Activated T-helper 9 cell treated with anti-CD3 and anti-CD28 coated beads, Interleukin-2, amount 50 U/mL, for 16 hours (primary cell): ENCODE data around the gene PCDH9.
"Not testable (repeated sequence)": the region's sequence is repeated elsewhere in the genome, so short reads cannot be mapped to it uniquely, and the experiment has no call there.

Experiments used
- DNase-seq: peaks from one replicate; pipeline ENCODE4 v3.0.0-alpha.2; 2020; ENCODE audit warnings: low read depth

Gene PCDH9

DNA sequence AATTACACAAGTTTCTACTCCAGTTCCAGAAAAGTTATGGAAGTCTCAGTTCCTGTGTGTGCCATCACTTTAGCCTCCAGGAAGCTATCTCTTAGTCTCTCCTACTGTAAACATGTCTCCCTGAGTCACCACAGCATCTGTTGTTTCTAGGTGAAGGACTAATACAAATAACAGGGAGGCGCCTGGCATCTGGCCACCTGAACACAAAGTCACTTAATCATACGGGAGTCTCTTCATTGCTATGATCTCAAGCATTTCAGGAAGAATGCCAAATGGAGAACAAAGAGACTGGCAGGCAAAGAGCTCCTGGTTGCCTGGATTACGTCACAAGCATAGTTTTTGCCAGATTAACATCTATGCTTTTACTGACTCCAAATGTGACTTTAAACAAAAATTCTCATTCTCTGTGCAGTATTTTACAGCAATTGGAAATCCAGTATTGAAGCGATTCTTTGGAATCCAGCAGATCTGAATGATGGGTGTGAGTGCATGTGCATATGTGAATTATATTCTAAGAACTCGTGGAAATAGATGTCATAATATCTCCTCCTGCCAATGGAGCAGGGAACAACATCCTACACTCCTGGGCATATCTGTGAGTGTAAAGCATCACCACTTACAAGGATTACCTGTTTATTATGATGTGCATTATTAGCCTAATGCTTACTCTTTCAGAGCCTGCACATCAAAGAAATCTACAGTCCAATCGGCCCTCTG lies 572.8 kb downstream of the PCDH9 start:
- no peak for DNase-seq

DNA sequence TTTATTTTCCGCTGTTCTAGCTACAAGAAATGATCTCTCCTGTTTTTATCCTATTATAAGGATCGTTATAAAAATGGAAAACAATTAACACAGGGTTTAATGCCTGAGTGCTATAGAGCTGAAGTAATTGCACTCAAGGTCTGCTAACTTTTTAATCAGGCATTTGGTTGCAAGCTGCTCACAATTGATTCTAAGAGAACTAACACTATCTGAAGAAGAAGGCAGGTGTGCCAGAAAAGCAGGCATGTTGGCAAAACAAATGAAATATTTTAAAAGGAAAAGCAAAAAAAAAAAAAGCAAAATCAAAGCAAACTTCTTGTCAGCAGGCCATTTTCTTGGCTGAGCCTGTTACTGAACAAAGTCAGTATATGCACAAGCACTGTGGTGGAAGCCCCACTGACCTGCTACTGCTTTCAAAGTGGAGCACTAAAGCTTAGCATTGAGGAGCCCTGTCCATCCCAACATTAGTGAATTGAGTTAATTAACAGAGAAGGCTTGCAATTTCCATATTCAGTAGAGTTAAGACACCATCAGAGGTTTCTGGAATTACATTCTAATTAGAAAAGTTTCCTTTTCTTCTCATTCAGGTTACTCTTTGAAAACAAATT lies 574.2 kb downstream of the PCDH9 start:
- no peak for DNase-seq

DNA sequence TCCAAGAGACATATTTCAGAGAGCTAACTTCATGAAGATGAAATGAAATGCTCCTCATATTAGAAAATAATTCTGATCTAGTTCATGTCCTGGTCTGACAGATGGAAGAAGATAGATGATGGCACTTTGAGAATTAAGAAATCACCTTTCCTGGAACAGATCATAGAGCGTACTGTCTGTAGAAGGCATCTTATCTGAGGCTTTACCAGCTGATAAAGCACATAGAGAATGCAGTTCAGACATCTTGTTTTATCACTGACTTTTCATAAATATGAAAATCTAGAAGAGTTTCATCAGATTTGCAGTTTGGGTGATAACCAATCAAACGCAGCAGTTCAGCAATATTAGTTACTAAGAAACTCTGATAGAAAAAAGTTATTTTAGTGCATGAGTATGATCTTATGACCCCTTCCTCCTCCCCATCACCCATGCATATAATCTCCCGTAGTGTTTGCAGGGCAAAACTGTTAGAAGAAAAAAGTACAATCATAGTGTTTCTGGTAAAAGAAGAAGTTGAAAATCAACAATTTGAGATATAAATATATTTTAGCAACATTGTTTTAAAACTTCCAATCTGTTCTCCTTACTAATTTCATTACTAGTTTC lies 585.2 kb downstream of the PCDH9 start:
- no peak for DNase-seq

DNA sequence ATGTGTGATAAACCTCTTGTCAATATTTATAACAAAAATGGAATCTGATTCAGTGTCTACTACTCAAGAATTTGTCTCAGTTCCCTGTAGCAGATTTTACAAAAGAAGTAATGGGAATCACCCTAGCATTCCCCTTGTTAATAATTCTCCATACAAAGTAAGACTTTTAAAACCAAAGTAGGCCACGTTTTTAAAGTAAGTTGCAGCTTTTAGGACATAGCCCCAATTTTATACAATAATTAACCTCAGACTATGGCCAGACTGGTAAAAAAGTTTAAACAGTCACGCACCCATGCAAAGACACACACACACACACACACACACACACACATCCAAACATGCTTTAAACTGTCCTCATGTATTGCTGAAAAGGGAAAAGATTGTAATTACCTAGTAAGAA lies 589.9 kb downstream of the PCDH9 start:
- no peak for DNase-seq

DNA sequence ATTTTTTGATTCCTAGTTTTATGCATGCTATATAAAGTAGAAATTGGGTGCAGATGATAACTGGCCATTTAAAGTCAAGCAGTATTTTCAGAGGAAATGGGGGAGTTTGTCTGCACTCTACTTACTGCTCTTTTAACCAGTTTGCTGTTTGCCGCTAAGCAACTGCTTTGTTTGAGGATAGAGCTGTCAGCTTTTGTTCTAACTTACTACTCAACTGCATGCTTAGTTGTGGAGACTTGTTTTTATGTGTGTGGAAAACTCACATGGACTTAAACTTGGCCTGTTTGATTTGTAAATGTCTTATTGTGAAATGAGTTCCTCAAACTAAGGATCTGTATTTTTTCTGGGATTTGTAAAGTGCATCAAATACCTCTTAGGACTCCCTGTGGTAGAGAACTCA lies 591.1 kb downstream of the PCDH9 start:
- no peak for DNase-seq

DNA sequence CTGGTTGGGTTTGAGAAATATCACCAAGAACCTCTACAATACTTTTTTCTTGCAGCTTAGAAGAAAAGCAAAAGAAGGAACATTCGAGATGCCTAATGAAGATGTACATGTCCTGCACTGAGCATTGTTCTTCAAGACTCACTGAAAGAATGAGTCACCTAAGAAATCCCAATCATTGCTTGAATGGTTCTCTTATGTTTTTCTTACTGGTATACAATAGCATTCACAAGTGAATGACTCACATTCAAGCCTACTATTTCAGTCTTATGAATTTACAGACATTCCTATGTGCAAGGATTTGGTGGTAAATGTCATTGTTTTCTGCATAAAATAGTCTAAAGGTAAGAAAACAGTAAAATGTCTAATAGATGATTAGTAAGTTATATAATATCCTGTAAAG lies 594.6 kb downstream of the PCDH9 start:
- DNase-seq, result no peak

DNA sequence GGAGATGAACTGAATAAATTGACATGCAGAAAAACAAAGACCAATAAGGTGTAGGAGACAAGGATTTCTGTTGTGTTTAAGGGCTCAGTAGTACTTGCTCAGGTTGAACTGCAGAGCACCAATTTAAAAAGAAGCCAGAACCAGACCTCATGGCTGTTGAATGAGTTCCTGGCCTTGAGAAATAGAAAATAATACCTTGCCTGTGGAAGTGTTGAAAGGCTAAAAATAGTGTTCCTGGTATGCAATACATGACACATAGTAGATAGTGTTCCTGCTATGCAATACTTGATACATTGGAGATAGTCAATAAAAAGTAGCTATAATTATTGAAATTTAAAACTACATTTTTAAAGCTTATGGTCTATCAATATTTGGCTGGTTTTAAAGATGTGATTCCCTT lies 595.8 kb downstream of the PCDH9 start:
- no peak for DNase-seq

DNA sequence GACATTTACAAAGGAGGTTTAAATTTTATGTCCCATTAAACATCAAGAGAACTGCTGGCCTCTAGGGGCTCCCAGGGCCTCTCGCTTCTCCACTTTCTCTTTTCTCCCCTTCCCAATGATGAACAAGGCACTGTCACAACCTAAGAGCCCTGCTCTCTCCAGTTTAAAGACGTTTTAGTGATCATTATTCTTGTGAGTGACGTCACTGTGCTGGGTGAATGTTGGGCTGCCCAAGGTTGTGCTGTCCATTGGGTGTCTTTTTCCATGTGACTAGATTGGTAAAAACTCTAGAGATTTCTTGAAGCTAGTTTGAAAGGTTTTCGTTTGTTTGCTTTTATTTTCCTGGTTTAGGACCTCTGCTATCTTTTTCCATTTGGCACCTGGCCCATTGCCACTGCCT lies 602.6 kb downstream of the PCDH9 start:
- no peak for DNase-seq

DNA sequence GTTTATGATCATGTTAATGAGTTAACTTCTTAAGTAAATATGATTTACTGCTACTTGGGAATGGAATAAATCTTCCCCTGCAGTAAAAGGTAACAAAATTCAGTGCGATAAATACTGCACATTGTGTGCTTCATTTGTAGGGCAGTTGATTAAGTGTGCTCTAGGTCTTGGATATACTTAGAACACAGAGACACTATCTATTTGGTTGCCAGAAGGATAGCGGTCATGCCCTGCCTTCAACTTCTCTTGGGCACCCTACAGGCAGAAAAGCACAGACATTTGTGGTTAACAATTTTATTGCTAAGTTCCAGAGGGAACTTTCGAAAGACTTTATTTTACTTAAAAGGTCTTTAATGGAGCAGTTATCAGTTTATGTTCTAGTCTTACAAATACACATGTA lies 605.8 kb downstream of the PCDH9 start:
- DNase-seq, result no peak

DNA sequence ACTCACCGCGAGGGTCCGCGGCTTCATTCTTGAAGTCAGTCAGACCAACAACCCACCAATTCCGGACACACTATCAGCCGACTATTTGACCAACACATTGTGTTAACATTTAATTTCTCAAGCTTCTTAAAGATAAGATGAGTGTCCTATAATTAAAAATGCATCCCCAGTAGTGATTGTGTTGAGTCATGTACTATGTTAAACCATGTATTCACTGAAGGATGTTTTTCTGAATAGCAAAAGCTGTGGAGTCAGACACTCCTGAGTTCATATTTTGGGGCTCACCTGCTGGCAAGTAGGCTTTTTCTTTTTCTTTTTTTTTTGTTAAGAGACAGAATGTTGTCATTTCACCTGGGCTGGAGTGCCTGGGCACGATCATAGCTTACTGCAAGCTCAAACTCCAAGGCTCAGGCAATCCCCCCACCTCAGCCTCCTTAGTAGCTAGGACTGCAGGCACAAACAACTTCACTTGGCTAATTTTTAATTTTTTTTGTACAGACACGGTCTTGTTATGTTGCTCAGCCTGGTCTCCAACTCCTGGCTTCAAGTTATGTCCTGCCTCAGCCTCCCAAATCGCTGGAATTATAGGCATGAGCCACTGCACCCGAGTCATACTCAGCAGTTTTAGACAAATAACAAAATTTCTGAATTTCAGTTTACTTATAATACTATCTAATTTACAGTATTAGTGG lies 606.9 kb downstream of the PCDH9 start:
- no peak for DNase-seq

DNA sequence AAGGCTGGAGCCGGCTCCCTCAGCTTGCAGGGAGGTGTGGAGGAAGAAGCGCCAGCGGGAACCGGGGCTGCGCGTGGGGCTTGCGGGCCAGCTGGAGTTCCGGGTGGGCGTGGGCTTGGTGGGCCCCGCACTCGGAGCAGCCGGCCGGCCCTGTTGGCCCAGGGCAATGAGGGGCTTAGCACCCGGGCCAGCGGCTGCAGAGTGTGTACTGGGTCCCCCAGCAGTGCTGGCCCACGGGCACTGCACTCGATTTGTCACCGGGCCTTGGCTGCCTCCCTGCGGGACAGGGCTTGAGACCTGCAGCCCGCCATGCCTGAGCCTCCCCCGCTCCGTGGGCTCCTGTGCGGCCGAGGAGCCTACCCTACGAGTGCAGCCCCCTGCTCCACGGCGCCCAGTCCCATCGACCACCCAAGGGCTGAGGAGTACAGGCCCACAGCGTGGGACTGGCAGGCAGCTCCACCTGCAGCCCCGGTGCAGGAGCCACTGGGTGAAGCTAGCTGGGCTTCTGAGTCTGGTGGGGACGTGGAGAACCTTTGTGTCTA lies 608.2 kb downstream of the PCDH9 start:
- not testable (repeated sequence) for DNase-seq

DNA sequence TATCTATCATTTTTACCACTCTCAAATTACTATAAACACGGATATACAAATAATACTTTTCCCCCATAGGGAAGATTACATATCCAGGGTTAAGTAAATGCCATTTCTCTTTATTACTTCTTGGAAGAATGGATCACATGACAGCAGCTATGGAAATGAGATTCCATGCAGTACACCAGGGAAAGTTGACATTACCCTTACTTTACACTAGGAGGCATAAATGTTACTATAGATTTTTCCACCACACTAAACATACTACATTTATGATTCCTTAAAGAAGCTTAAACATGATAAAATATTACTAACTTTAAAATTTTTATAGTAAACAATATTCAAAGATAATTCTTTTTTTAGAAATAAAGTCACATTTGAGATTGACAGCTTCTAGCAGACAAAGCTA lies 611.4 kb downstream of the PCDH9 start:
- no peak for DNase-seq

DNA sequence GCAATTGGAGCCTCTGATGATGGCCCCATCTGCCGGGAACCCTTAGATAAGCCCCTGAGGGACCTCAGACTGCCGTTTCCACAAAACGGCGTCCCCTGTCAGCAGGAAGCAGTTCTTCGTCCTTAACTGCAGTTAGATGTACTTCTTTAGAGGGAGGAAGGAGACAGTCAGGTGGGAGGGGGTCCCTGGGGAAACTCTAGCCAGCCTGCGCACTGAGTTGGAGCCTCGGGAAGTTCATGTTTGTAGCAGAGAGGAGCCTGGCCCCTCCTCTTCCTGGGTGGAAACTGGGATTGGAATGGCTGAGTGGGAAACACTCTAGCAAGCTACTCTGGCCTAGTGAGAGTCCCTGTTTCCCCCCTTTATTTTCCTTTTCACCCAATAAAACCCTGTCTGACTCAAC lies 612.4 kb downstream of the PCDH9 start:
- DNase-seq, result no peak

DNA sequence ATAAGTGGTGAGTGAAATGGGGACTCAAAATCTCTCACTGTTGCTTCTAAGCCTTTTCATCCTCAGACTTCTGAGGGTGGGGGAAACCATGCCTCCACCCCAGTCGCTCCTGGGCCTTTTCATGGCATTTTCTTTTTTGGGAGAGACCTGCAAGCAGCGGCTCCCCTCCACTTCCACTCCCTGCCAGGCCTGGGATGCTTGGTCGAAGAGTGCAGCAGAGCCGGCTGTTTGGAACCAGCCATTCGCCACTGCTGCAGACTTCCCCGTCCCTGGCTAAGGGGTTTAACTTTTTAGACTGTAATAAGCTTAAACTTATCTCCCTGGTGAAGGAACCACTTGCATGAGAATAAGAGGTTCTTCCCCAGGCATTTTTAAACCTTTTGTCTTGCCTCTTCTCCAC lies 617.2 kb downstream of the PCDH9 start:
- DNase-seq, result no peak

DNA sequence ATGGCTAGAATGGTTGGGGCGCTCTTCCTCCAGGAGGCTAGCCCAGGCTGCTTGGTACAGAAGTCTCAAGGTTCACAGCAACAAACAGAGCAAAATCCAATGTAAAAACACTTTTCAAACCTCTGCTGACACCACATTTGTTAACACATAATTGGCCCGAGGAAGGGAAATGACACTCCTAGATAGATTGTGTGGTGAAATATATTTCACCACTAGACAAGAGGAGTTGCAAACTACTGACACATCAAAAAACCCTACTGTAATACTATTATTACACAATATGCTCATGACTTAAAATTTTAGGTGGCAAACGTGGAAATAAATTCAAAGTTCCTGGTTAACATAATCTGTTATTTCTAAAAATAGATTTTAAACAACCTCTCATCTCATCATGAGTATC lies 643.6 kb downstream of the PCDH9 start:
- DNase-seq, result no peak

DNA sequence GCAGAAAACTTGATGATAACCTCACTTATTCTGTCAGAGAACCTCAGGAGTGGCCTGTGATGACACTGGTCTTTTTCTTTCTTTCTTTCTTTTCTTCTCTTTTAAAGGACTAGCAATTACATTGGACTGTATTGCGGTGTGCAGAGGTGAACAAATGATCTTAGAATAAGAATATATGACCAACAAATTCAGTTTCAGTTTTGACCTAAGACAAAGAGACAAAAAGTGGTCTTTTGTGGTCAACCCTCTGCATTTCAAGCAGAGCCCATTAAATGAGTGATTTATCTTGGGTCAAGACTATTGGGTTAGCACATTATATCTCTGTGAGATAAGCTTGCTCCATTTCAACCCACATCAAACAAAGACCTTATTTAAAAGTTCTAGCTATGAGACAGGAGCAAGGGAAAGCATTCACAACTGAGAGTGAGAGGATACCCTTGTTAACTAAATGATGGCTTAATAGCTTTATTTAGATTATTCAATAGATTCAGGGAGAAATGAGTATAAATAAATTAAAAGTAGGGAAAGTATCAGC lies 644.4 kb downstream of the PCDH9 start:
- no peak for DNase-seq

DNA sequence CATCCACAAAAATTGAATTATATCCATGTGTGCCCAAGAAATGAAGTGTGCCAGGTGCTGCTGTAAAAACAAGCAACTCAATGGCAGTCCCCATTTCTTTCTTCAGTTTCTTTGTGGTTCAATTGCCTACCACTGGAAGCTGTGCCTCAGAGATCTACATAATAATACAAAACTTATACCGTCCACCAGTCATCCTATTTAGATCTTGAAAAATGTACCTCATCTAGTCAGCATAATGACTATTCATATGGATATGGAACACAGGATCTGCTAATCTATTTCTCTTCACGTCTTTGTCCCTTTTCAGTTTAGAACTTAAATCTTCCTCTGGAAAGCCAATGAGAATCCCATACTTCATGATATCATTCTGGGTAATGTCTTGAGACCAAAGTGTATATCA lies 648.5 kb downstream of the PCDH9 start:
- DNase-seq, result no peak

DNA sequence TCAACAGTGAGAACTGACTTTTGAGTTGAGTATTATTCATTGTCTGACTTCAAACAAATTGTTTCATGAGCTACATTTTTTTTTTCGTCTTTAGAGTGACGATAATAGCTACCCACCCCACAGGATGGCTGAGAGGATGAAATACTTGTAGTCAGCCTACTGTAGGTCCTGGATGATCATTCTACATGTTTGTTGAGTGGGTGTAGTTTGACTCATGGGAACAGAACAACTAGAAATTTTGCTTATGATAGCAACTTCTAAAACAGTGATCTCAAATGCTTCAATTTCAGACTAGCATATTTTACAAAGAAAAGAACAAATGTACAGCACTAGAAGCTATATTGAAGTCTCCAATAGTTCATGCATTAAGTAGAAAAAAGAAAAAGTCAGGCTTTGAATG lies 651.8 kb downstream of the PCDH9 start:
- no peak for DNase-seq

DNA sequence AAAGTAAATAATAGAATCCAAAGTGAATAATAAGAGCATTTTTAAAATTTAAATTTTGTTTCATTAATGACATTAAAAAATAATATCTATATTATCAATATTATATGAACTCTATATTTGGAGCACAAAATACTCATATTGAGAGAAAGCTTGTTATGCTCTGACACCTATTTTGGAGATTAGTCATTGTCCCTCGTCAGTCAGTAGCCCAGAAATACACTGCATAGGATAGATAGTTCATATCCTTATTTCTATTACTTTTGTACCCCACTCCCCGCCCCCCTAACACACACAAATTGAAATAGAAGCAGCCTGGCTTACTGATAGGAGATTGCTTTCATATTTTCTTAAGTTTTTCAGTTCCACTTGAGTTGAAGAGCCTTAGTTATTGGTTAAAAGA lies 652.8 kb downstream of the PCDH9 start:
- no peak for DNase-seq

DNA sequence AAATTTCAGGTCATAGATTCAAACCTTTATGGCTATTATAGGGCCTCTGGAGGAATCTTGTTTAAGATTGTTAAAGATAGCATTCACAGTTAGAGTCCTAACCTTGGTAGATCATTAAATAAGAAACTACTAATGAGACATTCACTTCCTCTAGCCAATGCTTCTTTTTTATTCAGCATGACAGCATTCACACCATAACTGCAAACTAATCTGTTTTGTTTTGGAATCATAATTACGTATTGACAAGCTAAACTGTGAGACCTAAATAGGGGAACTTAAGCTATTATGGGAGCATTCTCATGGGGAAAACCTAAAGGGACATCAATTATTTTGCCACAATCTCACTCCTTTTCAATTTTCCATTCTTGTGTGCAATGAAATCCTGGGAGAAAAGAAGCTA lies 653.8 kb downstream of the PCDH9 start:
- no peak for DNase-seq

DNA sequence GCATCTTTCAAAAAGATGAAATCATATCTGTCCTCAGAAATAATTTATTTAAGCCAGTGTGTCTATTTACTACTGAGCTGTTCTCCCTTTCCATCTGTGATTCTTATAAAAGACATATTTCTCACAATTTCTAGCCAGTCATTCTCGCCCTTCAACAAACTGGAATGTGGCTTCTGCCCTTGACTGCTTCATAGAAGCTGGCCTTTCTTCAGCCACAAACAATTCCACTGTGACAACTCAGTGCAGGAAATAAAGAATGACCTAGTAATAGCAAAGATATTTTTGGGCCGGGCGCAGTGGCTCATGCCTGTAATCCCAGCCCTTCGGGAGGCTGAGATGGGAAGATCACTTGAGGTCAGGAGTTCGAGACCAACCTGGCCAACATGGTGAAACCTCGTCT lies 655.5 kb downstream of the PCDH9 start:
- no peak for DNase-seq

DNA sequence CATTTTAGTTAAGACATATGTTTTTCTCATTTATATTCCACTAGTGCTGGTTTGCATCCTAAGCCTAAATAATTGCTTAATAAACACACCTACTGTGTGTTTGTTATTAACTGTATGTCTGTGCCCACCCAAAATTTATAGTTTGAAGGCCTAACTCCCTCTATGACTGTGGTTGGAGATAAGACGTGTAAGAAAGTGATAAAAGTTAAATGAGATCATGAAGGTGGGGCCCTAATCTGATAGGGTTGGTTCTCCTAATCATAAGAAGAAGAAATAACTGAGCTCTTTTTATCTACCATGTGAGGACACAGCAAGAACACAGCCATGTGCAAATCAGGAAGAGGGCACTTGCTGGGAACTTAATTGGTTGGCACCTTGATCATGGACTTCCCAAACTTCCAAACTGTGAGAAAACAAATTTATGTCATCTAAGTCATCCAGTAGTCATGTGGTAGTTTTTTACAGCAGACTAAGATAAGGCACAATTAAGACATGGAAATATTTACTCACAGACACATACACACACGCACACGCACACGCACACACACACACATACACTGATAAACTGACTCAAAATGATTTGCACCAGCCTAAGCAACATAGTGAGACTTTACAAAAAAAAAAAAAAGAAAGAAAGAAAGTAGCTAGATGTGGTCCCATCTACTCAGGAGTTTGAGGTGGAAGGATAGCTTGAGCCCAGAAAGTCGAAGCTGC lies 662.1 kb downstream of the PCDH9 start:
- DNase-seq, result no peak
